SK-N-SH treated with all-trans-retinoic acid at 6 μM for 48 hours (cell line): ENCODE data around the gene CELF4.

Experiments
- ATAC-seq: fragments of 200-7000 bp; cut with Tn5 transposase; 3 replicates; pipeline ENCODE4 v1.9.1; 2020; ENCODE audit warnings: mild to moderate bottlenecking, moderate library complexity
- ARNTL ChIP-seq: fragments of 450-650 bp; formaldehyde crosslinking; IDR thresholded peaks from 2 replicates; pipeline ENCODE4 v1.5.0; 2020; ENCODE audit warnings: low read depth, mild to moderate bottlenecking, moderate library complexity, borderline replicate concordance
- BACH2 ChIP-seq: fragments of 250-450 bp; sonication (Bioruptor Pico); IDR thresholded peaks from 2 replicates; pipeline ENCODE4 v1.9.0; 2021; ENCODE audit warnings: mild to moderate bottlenecking, borderline replicate concordance
- CREB5 ChIP-seq: fragments of 250-450 bp; sonication (Bioruptor Pico); IDR thresholded peaks from 2 replicates; pipeline ENCODE4 v1.5.1; 2020; ENCODE audit warnings: low read depth, mild to moderate bottlenecking, moderate library complexity
- CSDC2 ChIP-seq: fragments of 250-450 bp; sonication (Bioruptor Pico); IDR thresholded peaks from 2 replicates; pipeline ENCODE4 v1.5.0; 2020; ENCODE audit warnings: mild to moderate bottlenecking, moderate library complexity
- ESRRG ChIP-seq: fragments of 250-450 bp; sonication (Bioruptor Pico); IDR thresholded peaks from 2 replicates; pipeline ENCODE4 v1.6.1; 2021; ENCODE audit warnings: mild to moderate bottlenecking
- GLIS3 ChIP-seq: fragments of 250-450 bp; sonication (Bioruptor Pico); IDR thresholded peaks from 2 replicates; pipeline ENCODE4 v1.5.0; 2020; ENCODE audit warnings: mild to moderate bottlenecking, moderate library complexity
- ISL1 ChIP-seq: fragments of 250-450 bp; sonication (Bioruptor Pico); IDR thresholded peaks from 2 replicates; pipeline ENCODE4 v2.1.2; 2022; ENCODE audit warnings: mild to moderate bottlenecking, moderate library complexity
- OSR1 ChIP-seq: fragments of 250-450 bp; sonication (Bioruptor Pico); IDR thresholded peaks from 2 replicates; pipeline ENCODE4 v1.8.0; 2022; ENCODE audit warnings: moderate library complexity, mild to moderate bottlenecking, inconsistent platforms
- PPARA ChIP-seq: fragments of 250-450 bp; sonication (Bioruptor Pico); IDR thresholded peaks from 2 replicates; pipeline ENCODE4 v1.5.0; 2020; ENCODE audit warnings: mild to moderate bottlenecking, borderline replicate concordance
- RARB ChIP-seq: fragments of 250-450 bp; sonication (Bioruptor Pico); IDR thresholded peaks from 2 replicates; pipeline ENCODE4 v1.8.0; 2021; ENCODE audit warnings: mild to moderate bottlenecking, moderate library complexity
- SNAI2 ChIP-seq: fragments of 250-450 bp; sonication (Bioruptor Pico); IDR thresholded peaks from 2 replicates; pipeline ENCODE4 v1.5.0; 2020; ENCODE audit warnings: mild to moderate bottlenecking, moderate library complexity
- TCF4 ChIP-seq: fragments of 250-450 bp; sonication (Bioruptor Pico); IDR thresholded peaks from 2 replicates; pipeline ENCODE4 v1.8.0; 2021; ENCODE audit warnings: mild to moderate bottlenecking, moderate library complexity, borderline replicate concordance
- TOX ChIP-seq: fragments of 250-450 bp; sonication (Bioruptor Pico); IDR thresholded peaks from 2 replicates; pipeline ENCODE4 v1.8.0; 2021; ENCODE audit warnings: mild to moderate bottlenecking, moderate library complexity, borderline replicate concordance
- TSHZ2 ChIP-seq: fragments of 250-450 bp; sonication (Bioruptor Pico); IDR thresholded peaks from 2 replicates; pipeline ENCODE4 v1.5.0; 2020; ENCODE audit warnings: mild to moderate bottlenecking, moderate library complexity
- ZC3H10 ChIP-seq: fragments of 250-450 bp; sonication (Bioruptor Pico); IDR thresholded peaks from 2 replicates; pipeline ENCODE4 v1.5.1; 2021; ENCODE audit warnings: mild to moderate bottlenecking, moderate library complexity
- ZFP3 ChIP-seq: fragments of 250-450 bp; sonication (Bioruptor Pico); IDR thresholded peaks from 2 replicates; pipeline ENCODE4 v1.5.0; 2020; ENCODE audit warnings: mild to moderate bottlenecking, moderate library complexity
- ZFP30 ChIP-seq: fragments of 450-650 bp; formaldehyde crosslinking; IDR thresholded peaks from 2 replicates; pipeline ENCODE4 v1.5.0; 2022; ENCODE audit warnings: mild to moderate bottlenecking, moderate library complexity
- ZNF565 ChIP-seq: fragments of 450-650 bp; formaldehyde crosslinking; conservative IDR thresholded peaks from 2 replicates; pipeline ENCODE4 v1.5.0; 2020; ENCODE audit warnings: low read depth, mild to moderate bottlenecking, moderate library complexity
- ZNF70 ChIP-seq: fragments of 450-650 bp; formaldehyde crosslinking; IDR thresholded peaks from 2 replicates; pipeline ENCODE4 v1.5.0; 2020; ENCODE audit warnings: mild to moderate bottlenecking, moderate library complexity
- ZNF8 ChIP-seq: fragments of 450-650 bp; formaldehyde crosslinking; IDR thresholded peaks from 2 replicates; pipeline ENCODE4 v1.5.0; 2020; ENCODE audit warnings: mild to moderate bottlenecking, moderate library complexity
- TF ChIP-seq, protein P1 (sequence below): fragments of 250-450 bp; sonication (Bioruptor Pico); IDR thresholded peaks from 2 replicates; pipeline ENCODE4 v1.8.0; 2020; ENCODE audit warnings: mild to moderate bottlenecking, moderate library complexity, borderline replicate concordance
- TF ChIP-seq, protein P2 (sequence below): fragments of 250-450 bp; sonication (Bioruptor Pico); IDR thresholded peaks from 2 replicates; pipeline ENCODE4 v1.5.1; 2021; ENCODE audit warnings: mild to moderate bottlenecking, moderate library complexity
- TF ChIP-seq, protein P3 (sequence below): fragments of 250-450 bp; sonication (Bioruptor Pico); IDR thresholded peaks from 2 replicates; pipeline ENCODE4 v1.8.0; 2021; ENCODE audit warnings: low read depth, mild to moderate bottlenecking, moderate library complexity, borderline replicate concordance

Gene CELF4

GRCh38 chr18:37445836-37446235, 119.8 kb downstream of the CELF4 start:
- no peak for ATAC-seq
- no peak for TF ChIP-seq ZNF565 (CRISPR knock-in tag)
- no peak for TF ChIP-seq BACH2 (CRISPR knock-in tag)
- TF ChIP-seq TOX (CRISPR knock-in tag): no peak
- no peak for TF ChIP-seq ZNF70 (CRISPR knock-in tag)
- no peak for TF ChIP-seq ZNF8 (CRISPR knock-in tag)
- no peak for TF ChIP-seq PPARA (CRISPR knock-in tag)
- TF ChIP-seq ZC3H10 (CRISPR knock-in tag): no peak
- TF ChIP-seq CREB5 (CRISPR knock-in tag): no peak
- TF ChIP-seq, protein P1, sequence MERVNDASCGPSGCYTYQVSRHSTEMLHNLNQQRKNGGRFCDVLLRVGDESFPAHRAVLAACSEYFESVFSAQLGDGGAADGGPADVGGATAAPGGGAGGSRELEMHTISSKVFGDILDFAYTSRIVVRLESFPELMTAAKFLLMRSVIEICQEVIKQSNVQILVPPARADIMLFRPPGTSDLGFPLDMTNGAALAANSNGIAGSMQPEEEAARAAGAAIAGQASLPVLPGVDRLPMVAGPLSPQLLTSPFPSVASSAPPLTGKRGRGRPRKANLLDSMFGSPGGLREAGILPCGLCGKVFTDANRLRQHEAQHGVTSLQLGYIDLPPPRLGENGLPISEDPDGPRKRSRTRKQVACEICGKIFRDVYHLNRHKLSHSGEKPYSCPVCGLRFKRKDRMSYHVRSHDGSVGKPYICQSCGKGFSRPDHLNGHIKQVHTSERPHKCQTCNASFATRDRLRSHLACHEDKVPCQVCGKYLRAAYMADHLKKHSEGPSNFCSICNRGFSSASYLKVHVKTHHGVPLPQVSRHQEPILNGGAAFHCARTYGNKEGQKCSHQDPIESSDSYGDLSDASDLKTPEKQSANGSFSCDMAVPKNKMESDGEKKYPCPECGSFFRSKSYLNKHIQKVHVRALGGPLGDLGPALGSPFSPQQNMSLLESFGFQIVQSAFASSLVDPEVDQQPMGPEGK (CRISPR knock-in tag): no peak
- TF ChIP-seq, protein P2, sequence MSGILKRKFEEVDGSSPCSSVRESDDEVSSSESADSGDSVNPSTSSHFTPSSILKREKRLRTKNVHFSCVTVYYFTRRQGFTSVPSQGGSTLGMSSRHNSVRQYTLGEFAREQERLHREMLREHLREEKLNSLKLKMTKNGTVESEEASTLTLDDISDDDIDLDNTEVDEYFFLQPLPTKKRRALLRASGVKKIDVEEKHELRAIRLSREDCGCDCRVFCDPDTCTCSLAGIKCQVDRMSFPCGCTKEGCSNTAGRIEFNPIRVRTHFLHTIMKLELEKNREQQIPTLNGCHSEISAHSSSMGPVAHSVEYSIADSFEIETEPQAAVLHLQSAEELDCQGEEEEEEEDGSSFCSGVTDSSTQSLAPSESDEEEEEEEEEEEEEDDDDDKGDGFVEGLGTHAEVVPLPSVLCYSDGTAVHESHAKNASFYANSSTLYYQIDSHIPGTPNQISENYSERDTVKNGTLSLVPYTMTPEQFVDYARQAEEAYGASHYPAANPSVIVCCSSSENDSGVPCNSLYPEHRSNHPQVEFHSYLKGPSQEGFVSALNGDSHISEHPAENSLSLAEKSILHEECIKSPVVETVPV (CRISPR knock-in tag): no peak
- no peak for TF ChIP-seq OSR1 (CRISPR knock-in tag)
- TF ChIP-seq TCF4 (CRISPR knock-in tag): no peak
- TF ChIP-seq SNAI2 (CRISPR knock-in tag): no peak
- TF ChIP-seq ZFP30 (CRISPR knock-in tag): no peak
- no peak for TF ChIP-seq TSHZ2
- no peak for TF ChIP-seq GLIS3
- TF ChIP-seq, protein P3, sequence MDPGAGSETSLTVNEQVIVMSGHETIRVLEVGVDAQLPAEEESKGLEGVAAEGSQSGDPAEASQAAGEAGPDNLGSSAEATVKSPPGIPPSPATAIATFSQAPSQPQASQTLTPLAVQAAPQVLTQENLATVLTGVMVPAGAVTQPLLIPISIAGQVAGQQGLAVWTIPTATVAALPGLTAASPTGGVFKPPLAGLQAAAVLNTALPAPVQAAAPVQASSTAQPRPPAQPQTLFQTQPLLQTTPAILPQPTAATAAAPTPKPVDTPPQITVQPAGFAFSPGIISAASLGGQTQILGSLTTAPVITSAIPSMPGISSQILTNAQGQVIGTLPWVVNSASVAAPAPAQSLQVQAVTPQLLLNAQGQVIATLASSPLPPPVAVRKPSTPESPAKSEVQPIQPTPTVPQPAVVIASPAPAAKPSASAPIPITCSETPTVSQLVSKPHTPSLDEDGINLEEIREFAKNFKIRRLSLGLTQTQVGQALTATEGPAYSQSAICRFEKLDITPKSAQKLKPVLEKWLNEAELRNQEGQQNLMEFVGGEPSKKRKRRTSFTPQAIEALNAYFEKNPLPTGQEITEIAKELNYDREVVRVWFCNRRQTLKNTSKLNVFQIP: no peak
- no peak for TF ChIP-seq RARB
- TF ChIP-seq CSDC2 (CRISPR knock-in tag): no peak
- TF ChIP-seq ZFP3 (CRISPR knock-in tag): no peak

DNA sequence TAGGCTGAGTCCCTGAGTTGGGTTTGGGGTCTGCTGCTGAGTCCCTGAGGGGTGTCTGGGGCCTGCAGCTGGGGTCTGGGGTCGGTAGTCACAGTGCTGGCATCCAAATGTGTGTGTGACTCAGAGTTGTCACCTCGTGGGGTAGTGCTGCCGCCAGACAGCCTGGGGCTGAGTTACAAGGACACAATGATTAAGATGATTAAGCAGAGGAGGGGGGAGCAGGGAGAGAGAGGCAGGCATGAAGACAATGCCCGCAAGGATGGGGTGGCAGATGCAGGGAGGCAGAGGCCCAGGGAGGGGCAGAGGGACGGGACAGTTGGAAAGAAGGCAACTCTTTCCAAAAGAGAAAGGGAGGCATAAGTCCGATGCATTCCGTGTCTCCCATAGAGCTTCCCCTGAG, 120.2 kb downstream of the CELF4 start:
- TF ChIP-seq TOX (CRISPR knock-in tag): no peak
- no peak for TF ChIP-seq PPARA (CRISPR knock-in tag)
- TF ChIP-seq ARNTL (CRISPR knock-in tag): no peak
- no peak for TF ChIP-seq ZNF70 (CRISPR knock-in tag)
- no peak for TF ChIP-seq ESRRG
- TF ChIP-seq ZFP3 (CRISPR knock-in tag): no peak
- no peak for TF ChIP-seq ZNF8 (CRISPR knock-in tag)
- TF ChIP-seq ZC3H10 (CRISPR knock-in tag): no peak
- TF ChIP-seq RARB: no peak
- TF ChIP-seq SNAI2 (CRISPR knock-in tag): no peak
- no peak for TF ChIP-seq ZFP30 (CRISPR knock-in tag)
- TF ChIP-seq OSR1 (CRISPR knock-in tag): no peak
- TF ChIP-seq ISL1 (CRISPR knock-in tag): no peak
- TF ChIP-seq, protein P1 (CRISPR knock-in tag): no peak
- TF ChIP-seq CREB5 (CRISPR knock-in tag): no peak
- TF ChIP-seq BACH2 (CRISPR knock-in tag): no peak
- ATAC-seq: no peak
